ENCODE measurements around the gene NEGR1. TPM values are rescaled to one million over a fixed set of nuclear protein-coding genes. Genes with fewer than 3 reads are reported as not detected.

The NEGR1 gene
- polyA plus RNA-seq, 1 donor from 2014 or later: 47.4 TPM

- Histone ChIP-seq H3K9ac (ENCODE audit: low read length) (no peak overlapping the region), H3K27ac (ENCODE audit: low read length) (no peak overlapping the region), H3K4me3 (ENCODE audit: low read length) (no peak overlapping the region), H3K9me3 (ENCODE audit: low read length) (no peaks in the 10 kb centered on the region), H4K20me1 (ENCODE audit: insufficient read depth) (no peaks in the 10 kb centered on the region), H3K9me2 (ENCODE audit: insufficient read depth, low read length) (no peaks in the 10 kb centered on the region), H3K79me2 (replicated peaks; ENCODE audit: insufficient read depth, low read length) (no peaks in the 10 kb centered on the region), H3K36me3 (ENCODE audit: insufficient read depth, low read length) (no peaks in the 10 kb centered on the region), H3K4me2 (ENCODE audit: low read length) (no peak overlapping the region), H2AFZ (ENCODE audit: low read depth, low read length) (no peak overlapping the region), H3F3A (ENCODE audit: insufficient read depth, low read length, poor library complexity, severe bottlenecking) (no peaks in the 10 kb centered on the region), H3K27me3 (ENCODE audit: insufficient read depth, low read depth, low read length) (no peaks in the 10 kb centered on the region)
- TF ChIP-seq RAD21 (conservative IDR thresholded peaks at IDR 0.05): no peak
Observed at GRCh38 chr1:72062584-72062983, 219.8 kb downstream of the NEGR1 start.

DNA sequence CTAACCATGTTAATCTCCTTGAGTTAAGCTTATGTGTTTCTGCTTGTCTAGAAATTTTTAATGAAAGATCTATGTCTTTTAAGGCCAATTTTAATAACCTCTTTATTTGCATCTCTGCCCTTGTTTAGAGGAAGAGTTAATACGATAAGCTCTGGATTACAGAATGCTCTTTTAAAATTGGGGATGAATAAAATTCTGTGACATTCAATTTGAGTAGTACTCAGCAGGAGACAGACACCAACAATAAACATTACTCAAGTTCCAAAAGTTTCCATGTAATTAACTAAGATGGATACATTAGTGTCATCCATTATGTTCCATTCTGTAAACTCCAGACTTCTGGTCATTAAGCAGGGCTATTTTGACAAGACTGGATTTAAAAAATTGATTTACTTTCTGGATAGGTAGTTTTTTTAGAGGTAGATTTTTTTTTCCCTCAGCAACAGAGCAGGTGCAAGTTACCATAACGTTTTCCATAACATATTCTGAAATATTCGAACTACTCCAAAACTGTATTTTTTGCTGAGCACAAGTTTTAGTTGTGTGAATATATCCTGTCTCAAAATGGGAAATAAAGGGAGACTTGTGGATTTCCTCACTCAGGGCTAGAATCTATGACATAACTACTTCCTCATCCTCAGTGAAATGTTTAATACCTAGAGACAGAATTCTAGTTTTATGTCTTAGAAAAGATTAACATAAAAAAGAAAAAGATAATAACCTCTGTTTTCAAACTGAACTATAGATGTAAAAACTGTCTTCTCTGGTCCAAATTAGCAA is 221.7 kb downstream of the NEGR1 start:
- Histone ChIP-seq H3K9me3 (ENCODE audit: low read length) (no peaks in the 10 kb centered on the region), H3F3A (ENCODE audit: insufficient read depth, low read length, poor library complexity, severe bottlenecking) (no peaks in the 10 kb centered on the region), H3K36me3 (ENCODE audit: insufficient read depth, low read length) (no peaks in the 10 kb centered on the region), H3K27me3 (ENCODE audit: insufficient read depth, low read depth, low read length) (no peaks in the 10 kb centered on the region), H3K4me2 (ENCODE audit: low read length) (no peak overlapping the region), H2AFZ (ENCODE audit: low read depth, low read length) (no peak overlapping the region), H4K20me1 (ENCODE audit: insufficient read depth) (no peaks in the 10 kb centered on the region), H3K27ac (ENCODE audit: low read length) (no peak overlapping the region), H3K4me3 (ENCODE audit: low read length) (no peak overlapping the region), H3K9me2 (ENCODE audit: insufficient read depth, low read length) (no peaks in the 10 kb centered on the region), H3K79me2 (replicated peaks; ENCODE audit: insufficient read depth, low read length) (no peaks in the 10 kb centered on the region), H3K9ac (ENCODE audit: low read length) (no peak overlapping the region)
- TF ChIP-seq MXI1 (conservative IDR thresholded peaks at IDR 0.05; ENCODE audit: poor library complexity, severe bottlenecking) (no peak), EZH2 (IDR thresholded peaks at IDR 0.05; ENCODE audit: borderline replicate concordance, insufficient read depth, low read length, poor library complexity, severe bottlenecking) (no peak), POLR2AphosphoS5 (IDR thresholded peaks at IDR 0.05) (no peak), TAF1 (IDR thresholded peaks at IDR 0.05; ENCODE audit: low read depth) (no peak)

DNA sequence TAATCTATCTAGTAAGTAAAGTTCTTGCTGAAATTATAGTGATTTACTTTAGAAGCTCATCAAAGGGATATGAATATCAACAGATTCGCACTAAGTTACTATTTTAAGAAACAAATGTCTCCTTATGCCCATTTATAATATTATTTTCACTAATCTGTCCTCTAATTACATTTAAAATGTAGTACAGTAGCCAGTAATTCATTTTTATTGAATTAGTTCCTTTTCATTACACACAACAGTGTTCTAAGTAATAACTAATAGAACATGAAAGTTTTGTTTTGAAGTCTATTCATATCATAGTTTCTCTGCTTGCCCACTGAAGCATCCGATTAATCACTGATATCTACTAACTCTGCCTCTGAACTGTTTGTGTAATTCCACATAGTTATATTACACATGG is 225.8 kb downstream of the NEGR1 start:
- TF ChIP-seq MXI1 (conservative IDR thresholded peaks at IDR 0.05; ENCODE audit: poor library complexity, severe bottlenecking): no peak
- TF ChIP-seq REST (IDR thresholded peaks at IDR 0.05; ENCODE audit: borderline replicate concordance): no peak
- no peak for TF ChIP-seq EZH2 (IDR thresholded peaks at IDR 0.05; ENCODE audit: borderline replicate concordance, insufficient read depth, low read length, poor library complexity, severe bottlenecking)
- no peak for TF ChIP-seq SMC3 (conservative IDR thresholded peaks at IDR 0.05; ENCODE audit: poor library complexity)
- TF ChIP-seq CTCF (IDR thresholded peaks at IDR 0.05; ENCODE audit: poor library complexity, severe bottlenecking): no peak
- no peak for TF ChIP-seq RAD21 (conservative IDR thresholded peaks at IDR 0.05)
- TF ChIP-seq EP300 (conservative IDR thresholded peaks at IDR 0.05; ENCODE audit: poor library complexity, severe bottlenecking): no peak
- no peak for TF ChIP-seq TAF1 (IDR thresholded peaks at IDR 0.05; ENCODE audit: low read depth)
- TF ChIP-seq POLR2AphosphoS5 (IDR thresholded peaks at IDR 0.05): no peak
- Histone ChIP-seq H3K27ac (ENCODE audit: low read length) (no peak overlapping the region), H3K27me3 (ENCODE audit: insufficient read depth, low read depth, low read length) (no peaks in the 10 kb centered on the region), H2AFZ (ENCODE audit: low read depth, low read length) (no peak overlapping the region), H4K20me1 (ENCODE audit: insufficient read depth) (no peaks in the 10 kb centered on the region), H3K9me2 (ENCODE audit: insufficient read depth, low read length) (no peaks in the 10 kb centered on the region), H3K9ac (ENCODE audit: low read length) (no peak overlapping the region), H3K4me2 (ENCODE audit: low read length) (no peak overlapping the region), H3K9me3 (ENCODE audit: low read length) (no peaks in the 10 kb centered on the region), H3K36me3 (ENCODE audit: insufficient read depth, low read length) (no peaks in the 10 kb centered on the region), H3K4me3 (ENCODE audit: low read length) (no peak overlapping the region), H3F3A (ENCODE audit: insufficient read depth, low read length, poor library complexity, severe bottlenecking) (no peaks in the 10 kb centered on the region), H3K79me2 (replicated peaks; ENCODE audit: insufficient read depth, low read length) (no peaks in the 10 kb centered on the region)
